H9 (cell line): Measurements from ENCODE around the gene GPR21. TPM values are rescaled to one million over a fixed set of nuclear protein-coding genes. Genes with fewer than 3 reads are reported as not detected.
A peak's percentile ranks its signal among the peaks of the same experiment; 100 is the strongest.

Source experiments
- DNase-seq: peaks from one replicate; pipeline ENCODE4 v3.0.0-alpha.2; 2017
- H2AFZ ChIP-seq: one replicate; pipeline ENCODE4 v1.6.1; 2013; ENCODE audit warnings: mild to moderate bottlenecking, low read length, control low read depth, moderate library complexity
- H2AK5ac ChIP-seq: 2 replicates; pipeline ENCODE4 v1.6.1; 2013; ENCODE audit warnings: low read length, control low read depth, mixed read lengths; ENCODE audit not compliant: insufficient read length
- H2BK120ac ChIP-seq: one replicate; pipeline ENCODE4 v1.6.1; 2013; ENCODE audit warnings: low read depth, mild to moderate bottlenecking, low read length, control low read depth, inconsistent platforms; ENCODE audit not compliant: poor library complexity, severe bottlenecking
- H2BK12ac ChIP-seq: 2 replicates; pipeline ENCODE4 v1.6.1; 2013; ENCODE audit warnings: low read length, control low read depth, mixed read lengths, low read depth; ENCODE audit not compliant: insufficient read length
- H2BK15ac ChIP-seq: 2 replicates; pipeline ENCODE4 v1.6.1; 2013; ENCODE audit warnings: low read depth, low read length, control low read depth
- H2BK20ac ChIP-seq: one replicate; pipeline ENCODE4 v1.6.1; 2013; ENCODE audit warnings: low read depth, mild to moderate bottlenecking, low read length, control low read depth, inconsistent platforms; ENCODE audit not compliant: poor library complexity, severe bottlenecking
- H2BK5ac ChIP-seq: 2 replicates; pipeline ENCODE4 v1.6.1; 2013; ENCODE audit warnings: low read length, control low read depth, mixed read lengths; ENCODE audit not compliant: insufficient read length
- H3K14ac ChIP-seq: 2 replicates; pipeline ENCODE4 v1.6.1; 2013; ENCODE audit warnings: low read length, control low read depth; ENCODE audit not compliant: insufficient read depth
- H3K18ac ChIP-seq: 2 replicates; pipeline ENCODE4 v1.6.1; 2013; ENCODE audit warnings: low read depth, mild to moderate bottlenecking, mixed read lengths, low read length, control low read depth; ENCODE audit not compliant: insufficient read length
- H3K23ac ChIP-seq: 2 replicates; pipeline ENCODE4 v1.6.1; 2013; ENCODE audit warnings: low read length, control low read depth, mixed read lengths, low read depth; ENCODE audit not compliant: insufficient read length
- H3K23me2 ChIP-seq: 2 replicates; pipeline ENCODE4 v1.6.1; 2013; ENCODE audit warnings: low read depth, mild to moderate bottlenecking, mixed read lengths, low read length, control low read depth; ENCODE audit not compliant: insufficient read length, poor library complexity, severe bottlenecking
- H3K27ac ChIP-seq: 2 replicates; pipeline ENCODE4 v1.5.1; 2013; ENCODE audit warnings: low read length, control low read depth, mixed read lengths, low read depth; ENCODE audit not compliant: insufficient read length
- H3K27me3 ChIP-seq: 2 replicates; pipeline ENCODE4 v1.6.1; 2013; ENCODE audit warnings: low read length, control low read depth, inconsistent platforms; ENCODE audit not compliant: insufficient read depth
- H3K4ac ChIP-seq: 2 replicates; pipeline ENCODE4 v1.6.1; 2013; ENCODE audit warnings: low read depth, mild to moderate bottlenecking, control low read depth, inconsistent platforms, low read length, moderate library complexity
- H3K4me1 ChIP-seq: 2 replicates; pipeline ENCODE4 v1.6.1; 2013; ENCODE audit warnings: low read length, control low read depth, inconsistent platforms; ENCODE audit not compliant: insufficient read depth
- H3K4me2 ChIP-seq: 2 replicates; pipeline ENCODE4 v1.6.1; 2013; ENCODE audit warnings: low read length, control low read depth, mixed read lengths; ENCODE audit not compliant: insufficient read length, insufficient read depth
- H3K56ac ChIP-seq: 2 replicates; pipeline ENCODE4 v1.6.1; 2013; ENCODE audit warnings: low read depth, mild to moderate bottlenecking, mixed read lengths, low read length, control low read depth; ENCODE audit not compliant: insufficient read length
- H3K79me1 ChIP-seq: 2 replicates; pipeline ENCODE4 v1.6.1; 2013; ENCODE audit warnings: low read depth, mild to moderate bottlenecking, moderate library complexity, low read length, control low read depth, inconsistent platforms; ENCODE audit not compliant: insufficient read depth, poor library complexity, severe bottlenecking
- H3K79me2 ChIP-seq: 2 replicates; pipeline ENCODE4 v1.6.1; 2013; ENCODE audit warnings: low read length, control low read depth, inconsistent platforms; ENCODE audit not compliant: insufficient read depth
- H3K9ac ChIP-seq: 2 replicates; pipeline ENCODE4 v1.6.1; 2013; ENCODE audit warnings: low read length, control low read depth, mixed read lengths; ENCODE audit not compliant: insufficient read length; ENCODE audit errors: extremely low read depth
- H3K9me3 ChIP-seq: one replicate; pipeline ENCODE4 v1.6.1; 2013; ENCODE audit warnings: low read depth, low read length, inconsistent platforms; ENCODE audit not compliant: control insufficient read depth
- H3T11ph ChIP-seq: one replicate; pipeline ENCODE4 v1.6.1; 2013; ENCODE audit warnings: mild to moderate bottlenecking, low read length, control low read depth, inconsistent platforms
- H4K20me1 ChIP-seq: one replicate; pipeline ENCODE4 v1.6.1; 2013; ENCODE audit not compliant: control insufficient read depth, insufficient read length, insufficient read depth
- H4K5ac ChIP-seq: 2 replicates; pipeline ENCODE4 v1.6.1; 2013; ENCODE audit warnings: low read depth, mild to moderate bottlenecking, mixed read lengths, low read length, control low read depth; ENCODE audit not compliant: insufficient read length
- H4K8ac ChIP-seq: replicated peaks from 2 replicates; pipeline ENCODE4 v1.6.1; 2013; ENCODE audit warnings: low read length, control low read depth, mixed read lengths, low read depth; ENCODE audit not compliant: insufficient read length
- H4K91ac ChIP-seq: 2 replicates; pipeline ENCODE4 v1.6.1; 2013; ENCODE audit warnings: low read depth, mild to moderate bottlenecking, moderate library complexity, mixed read lengths, low read length, control low read depth; ENCODE audit not compliant: insufficient read length
- H3K27ac Mint-ChIP-seq, 3 experiments: 2 replicates in 2 of 3; 3 replicates in 1 of 3; pipeline ENCODE4 v1.8.0; 2020 to 2021; ENCODE audit warnings: mixed read lengths in 3 of 3, mild to moderate bottlenecking in 1 of 3, moderate library complexity in 1 of 3
- H3K27me3 Mint-ChIP-seq: 2 replicates; pipeline ENCODE4 v1.8.0; 2021; ENCODE audit warnings: low read depth, mild to moderate bottlenecking, moderate library complexity, mixed read lengths
- H3K36me3 Mint-ChIP-seq, 3 experiments: 2 replicates in 2 of 3; 3 replicates in 1 of 3; pipeline ENCODE4 v1.8.0; 2020 to 2021; ENCODE audit warnings: low read depth in 3 of 3, mixed read lengths in 3 of 3; ENCODE audit not compliant: insufficient read depth in 1 of 3
- H3K4me1 Mint-ChIP-seq, 2 experiments: 2 replicates each; pipeline ENCODE4 v1.8.0; 2020; ENCODE audit warnings: mixed read lengths in 2 of 2
- H3K4me3 Mint-ChIP-seq, 2 experiments: 2 replicates in 1 of 2; 3 replicates in 1 of 2; pipeline ENCODE4 v1.8.0; 2020 to 2021; ENCODE audit warnings: mild to moderate bottlenecking in 2 of 2, mixed read lengths in 2 of 2, moderate library complexity in 1 of 2
- H3K9me3 Mint-ChIP-seq, 2 experiments: 2 replicates in 1 of 2; 3 replicates in 1 of 2; pipeline ENCODE4 v1.8.0; 2020; ENCODE audit warnings: mild to moderate bottlenecking in 2 of 2, mixed read lengths in 2 of 2, moderate library complexity in 1 of 2
- CTCF ChIP-seq: fragments of 200-600 bp; sonication (generic); conservative IDR thresholded peaks from 3 replicates; pipeline ENCODE4 v1.8.0; 2021; ENCODE audit warnings: antibody characterized with exemption, mild to moderate bottlenecking
- WGBS: extraction: QIAGEN DNeasy Blood & Tissue Kit; methylation state at CpG from one replicate; pipeline ENCODE4 v1.1.7; 2013; ENCODE audit warnings: missing lambda C conversion rate, low lambda C conversion rate, mixed read lengths; ENCODE audit not compliant: insufficient read length; ENCODE audit errors: extremely low coverage; 5-methylcytosine and 5-hydroxymethylcytosine counted together
- total RNA-seq: library from RNA; stranded (reverse); gene quantifications from 2 replicates; pipeline ENCODE4 v1.2.1, GENCODE V29; 2021

The GPR21 gene
- total RNA-seq, 1 experiment from 2014 or later, result 0.87 TPM

GRCh38 chr9:123072407-123072995, 39.0 kb downstream of the GPR21 start:
- H3K27me3 Mint-ChIP-seq, result no peaks in the 10 kb centered on the region
- peak; percentile 62 for DNase-seq

More at GRCh38 chr9:123072407-123072995, 39.0 kb downstream of the GPR21 start:
- Histone ChIP-seq H3K18ac (no peak overlapping the region), H3K4ac (no peak overlapping the region), H2BK12ac (no peak overlapping the region), H3K79me2 (no peaks in the 10 kb centered on the region), H4K20me1 (no peaks in the 10 kb centered on the region), H3K14ac (no peak overlapping the region), H4K8ac (no peak overlapping the region), H2BK5ac (no peak overlapping the region), H3K4me1 (peaks cover 11% of the 10 kb centered on the region; the same call in 1 of the 2 replicates), H2BK15ac (no peak overlapping the region), H4K5ac (no peak overlapping the region), H3K4me2 (peak overlapping the region; percentile 26), H2AK5ac (no peak overlapping the region), H3K27me3 (no peaks in the 10 kb centered on the region), H3K23me2 (no peaks in the 10 kb centered on the region), H2AFZ (no peak overlapping the region), H3T11ph (no peak overlapping the region), H3K9me3 (no peaks in the 10 kb centered on the region), H3K56ac (no peak overlapping the region), H2BK20ac (no peak overlapping the region), H4K91ac (no peak overlapping the region), H3K9ac (no peak overlapping the region), H3K23ac (no peak overlapping the region), H3K79me1 (no peaks in the 10 kb centered on the region), H2BK120ac (no peak overlapping the region), H3K27ac (no peak overlapping the region)
- Mint-ChIP-seq H3K4me1 (peaks cover 49 to 57% of the 10 kb centered on the region in 2 experiments), H3K27ac (peak overlapping the region; percentile 0 to 49 (median 11); a peak in 5 of 7 replicates), H3K4me3 (peak overlapping the region; percentile 1 to 33; a peak in 4 of 5 replicates), H3K9me3 (no peaks in the 10 kb centered on the region), H3K36me3 (peaks cover 0 to 37% (median 28%) of the 10 kb centered on the region in 3 experiments; a peak in 6 of 7 replicates)
- no CpG with 5 or more reads among the region's 2 CpGs for WGBS
- no peak for TF ChIP-seq CTCF
